K562 (cell line): ENCODE results near the gene TMEM178A. TPM values are rescaled to one million over a fixed set of nuclear protein-coding genes. Genes with fewer than 3 reads are reported as not detected.
A peak's percentile ranks its signal among the peaks of the same experiment; 100 is the strongest.

ENCODE experiments used
- ATAC-seq: fragments of 200-7000 bp; cut with Tn5 transposase; 3 replicates; pipeline ENCODE4 v1.9.1; 2020; ENCODE audit warnings: moderate library complexity
- BruUV-seq: library from RNA; stranded (reverse); fragments of 400-500 nt; replicated peaks from 2 replicates; lab custom pipeline; 2021; lab: Mats Ljungman, UMichigan
- CTCF ChIA-PET: fragments of 300-600 bp; formaldehyde crosslinking; extraction: SDS; loops from one replicate; lab custom pipeline; 2021; ENCODE audit warnings: low intra/inter-chr PET ratio; lab: Yijun Ruan, JAX
- POLR2A ChIA-PET: fragments of 300-600, 350-650 bp; sonication (Branson Sonifier 250); formaldehyde crosslinking; extraction: SDS; loops from one replicate; lab custom pipeline; 2021; ENCODE audit warnings: antibody characterized with exemption, inconsistent platforms; lab: Yijun Ruan, JAX
- DNase-seq, 4 experiments: peaks; one replicate each; pipeline versions ENCODE4 v3.0.0 to v3.0.0-alpha.2; 2011 to 2018; ENCODE audit warnings: low spot score in 3 of 4, mixed read lengths in 3 of 4; ENCODE audit errors: extremely low read depth in 1 of 4
- FAIRE-seq: peaks from 2 replicates; lab custom pipeline; 2011; peaks lifted over from hg19 to GRCh38; lab: Jason Lieb, UNC
- H2AFZ ChIP-seq: 2 replicates; pipeline ENCODE4 v1.6.0; 2011; ENCODE audit warnings: low read depth, low read length, control low read depth, inconsistent platforms
- H3K27ac ChIP-seq: fragments of 200-600 bp; 3 replicates; pipeline ENCODE4 v1.8.0; 2011; ENCODE audit warnings: low read depth, mild to moderate bottlenecking, control low read depth, inconsistent platforms, low read length, moderate library complexity, mixed read lengths; ENCODE audit errors: extremely low read depth
- H3K27me3 ChIP-seq, 2 experiments: fragments of 300-600 bp in 1 of 2; 2 replicates in 1 of 2; 3 replicates in 1 of 2; pipeline versions ENCODE4 v1.6.0 to v1.8.0; 2011; ENCODE audit warnings: inconsistent platforms in 2 of 2, low read length in 2 of 2, mild to moderate bottlenecking in 1 of 2, mixed read lengths in 1 of 2, moderate library complexity in 1 of 2; ENCODE audit not compliant: control insufficient read depth in 2 of 2, insufficient read depth in 2 of 2
- H3K36me3 ChIP-seq: fragments of 300-600 bp; 3 replicates; pipeline ENCODE4 v1.8.0; 2011; ENCODE audit warnings: mild to moderate bottlenecking, low read length, inconsistent platforms; ENCODE audit not compliant: control insufficient read depth, insufficient read depth
- H3K4me1 ChIP-seq, 2 experiments: fragments of 200-600 bp in 1 of 2; replicated peaks in 1 of 2; 2 replicates in 1 of 2; 3 replicates in 1 of 2; pipeline versions ENCODE4 v1.5.1 to v1.8.0; 2011; ENCODE audit warnings: inconsistent platforms in 2 of 2, low read length in 2 of 2, mild to moderate bottlenecking in 1 of 2, mixed read lengths in 1 of 2, moderate library complexity in 1 of 2; ENCODE audit not compliant: control insufficient read depth in 2 of 2, insufficient read depth in 2 of 2
- H3K4me2 ChIP-seq: 2 replicates; pipeline ENCODE4 v1.6.1; 2011; ENCODE audit warnings: low read length, control low read depth, inconsistent platforms, mixed read lengths; ENCODE audit not compliant: insufficient read depth
- H3K4me3 ChIP-seq: fragments of 200-600 bp; sonication (generic), shearing (Covaris generic); 2 replicates; pipeline ENCODE4 v1.5.1; 2016; ENCODE audit warnings: control low read depth, inconsistent platforms
- H3K79me2 ChIP-seq: fragments of 200-600 bp; 3 replicates; pipeline ENCODE4 v1.8.0; 2011; ENCODE audit warnings: low read length, inconsistent platforms; ENCODE audit not compliant: control insufficient read depth, insufficient read depth
- H3K9ac ChIP-seq, 2 experiments: 2 replicates each; pipeline versions ENCODE4 v1.6.0 to v1.6.1; 2011; ENCODE audit warnings: low read depth in 2 of 2, low read length in 2 of 2, control low read depth in 1 of 2, inconsistent platforms in 1 of 2, mild to moderate bottlenecking in 1 of 2, mixed read lengths in 1 of 2; ENCODE audit not compliant: insufficient read depth in 1 of 2
- H3K9me1 ChIP-seq: one replicate; pipeline ENCODE4 v1.6.0; 2011; ENCODE audit warnings: inconsistent platforms, mild to moderate bottlenecking, low read length, moderate library complexity; ENCODE audit not compliant: control insufficient read depth, insufficient read depth
- H3K9me3 ChIP-seq: replicated peaks from 2 replicates; pipeline ENCODE4 v1.5.1; 2011; ENCODE audit warnings: low read depth, low read length, inconsistent platforms; ENCODE audit not compliant: control insufficient read depth, insufficient read depth
- H4K20me1 ChIP-seq: replicated peaks from 2 replicates; pipeline ENCODE4 v1.6.1; 2011; ENCODE audit warnings: low read length, inconsistent platforms, mixed read lengths; ENCODE audit not compliant: control insufficient read depth, insufficient read depth
- CTCF ChIP-seq, 3 experiments: IDR thresholded peaks in 2 of 3; conservative IDR thresholded peaks in 1 of 3; 2 replicates each; pipeline ENCODE4 v1.5.1; 2011 to 2012; ENCODE audit warnings: low read length in 3 of 3, mild to moderate bottlenecking in 3 of 3, control low read depth in 2 of 3, improper control_type of control experiment in 1 of 3, inconsistent platforms in 1 of 3, low read depth in 1 of 3, mixed read lengths in 1 of 3, moderate library complexity in 1 of 3; ENCODE audit not compliant: insufficient read depth in 2 of 3
- ZNF12 ChIP-seq: sonication (generic); formaldehyde crosslinking; IDR thresholded peaks from 2 replicates; pipeline ENCODE4 v1.4.0; 2020; ENCODE audit warnings: mild to moderate bottlenecking, missing genetic modification reagents
- ZNF316 ChIP-seq: fragments of 450-650 bp; IDR thresholded peaks from 2 replicates; pipeline ENCODE4 v1.6.1; 2016
- ZNF57 ChIP-seq: fragments of 450-650 bp; formaldehyde crosslinking; IDR thresholded peaks from 2 replicates; pipeline ENCODE4 v1.4.0; 2020; ENCODE audit warnings: mild to moderate bottlenecking, moderate library complexity
- ZNF785 ChIP-seq: fragments of 250-450 bp; sonication (Bioruptor Pico); IDR thresholded peaks from 2 replicates; pipeline ENCODE4 v1.4.0; 2020; ENCODE audit warnings: mild to moderate bottlenecking
- WGBS: fragments of 100-300 bp; shearing (Covaris generic); methylation state at CpG from one replicate; pipeline ENCODE4 v1.1.6; 2016; ENCODE audit warnings: low coverage, mixed read lengths; ENCODE audit not compliant: insufficient coverage; ENCODE audit errors: missing lambda C conversion rate; 5-methylcytosine and 5-hydroxymethylcytosine counted together
- in situ Hi-C: fragments of 300-500 bp; cut with MboI; formaldehyde crosslinking; loops from 4 replicates; pipeline ENCODE4 v1.15.0; 2018; ENCODE audit warnings: inconsistent platforms, mixed read lengths
- intact Hi-C: fragments of 100-400 bp; cut with micrococcal nuclease; formaldehyde crosslinking; loops from 2 replicates; pipeline ENCODE4 v1.14.2; 2022
- polyA plus RNA-seq, 8 experiments: library from polyadenylated mRNA; depleted of rRNA in 4 of 8; stranded (reverse) in 5 of 8; unstranded in 3 of 8; fragments of >200 nt; fragmentation: Nextera tagmentation in 2 of 8; fragmentation: Illumina TruSeq in 1 of 8; extraction: Ambion mirVana in 2 of 8; extraction: Trizol in 1 of 8; gene quantifications; 2 replicates each; pipeline versions ENCODE4 v1.2.1 to v1.2.3, GENCODE V29; 2011 to 2014; ENCODE audit warnings: inconsistent platforms in 1 of 8, missing spikeins in 1 of 8
- total RNA-seq, 7 experiments: library from RNA; depleted of rRNA in 6 of 7; stranded (reverse); fragments of >200 nt in 6 of 7; fragmentation: Illumina TruSeq in 2 of 7; extraction: Trizol in 2 of 7; gene quantifications; 2 replicates each; pipeline versions ENCODE4 v1.2.1 to v1.2.3, GENCODE V29; 2011 to 2021; ENCODE audit warnings: low replicate concordance in 1 of 7

Gene TMEM178A
- total and polyA plus RNA-seq, 9 of the 15 experiments (the other 6 are each of a cell fraction or from before 2014, with no cell fraction given): 0.04 to 0.17 TPM; not detected in 7

GRCh38 chr2:39734445-39734844, 68.7 kb downstream of the TMEM178A start:
- peaks cover 16% of the 10 kb centered on the region; the same call in 2 of the 3 replicates for H3K79me2 ChIP-seq
- no peak overlapping the region for H3K4me2 ChIP-seq
- FAIRE-seq: no peak
- no peaks in the 10 kb centered on the region for H3K4me1 ChIP-seq
- CTCF ChIA-PET: no interaction called here
- peaks cover 6% of the 10 kb centered on the region; the same call in 1 of the 2 replicates for H4K20me1 ChIP-seq
- no peaks in the 10 kb centered on the region for H3K27me3 ChIP-seq
- no peaks in the 10 kb centered on the region for H3K9me3 ChIP-seq
- TF ChIP-seq ZNF316: 0 out of 2 replicates have a peak, but pooled peaks have one; percentile 11
- no peak for TF ChIP-seq ZNF12 (CRISPR knock-in tag)
- H3K4me3 ChIP-seq: no peak overlapping the region
- peaks cover 61% of the 10 kb centered on the region for H3K36me3 ChIP-seq
- intact Hi-C loops (loop anchor here (5.0 kb wide), 1 partner anchor 297 kb away; the partner anchor contains the start of gene MAP4K3), in situ Hi-C loops (no loop called here)
- POLR2A ChIA-PET: interaction anchor here (1.7 kb wide), 1 partner anchor 20 kb away, joined by 4 read pairs; no protein-coding TSS in a partner anchor
- no peak for ATAC-seq
- no peak overlapping the region for H3K27ac ChIP-seq
- H3K9ac ChIP-seq: no peak overlapping the region
- H2AFZ ChIP-seq: no peak overlapping the region
- H3K9me1 ChIP-seq: no peaks in the 10 kb centered on the region
- no TSS peak for BruUV-seq
- DNase-seq: no peak

- FAIRE-seq: no peak
- H3K9ac ChIP-seq: no peak overlapping the region
- no peak overlapping the region for H3K27ac ChIP-seq
- no peaks in the 10 kb centered on the region for H3K9me3 ChIP-seq
- H3K4me2 ChIP-seq: no peak overlapping the region
- WGBS: 91% methylated on average over 2 of the region's 3 CpGs
- peaks cover 16% of the 10 kb centered on the region; the same call in 2 of the 3 replicates for H3K79me2 ChIP-seq
- DNase-seq: no peak
- no peaks in the 10 kb centered on the region for H3K27me3 ChIP-seq
- in situ Hi-C loops (no loop called here), intact Hi-C loops (no loop called here)
- no peaks in the 10 kb centered on the region for H3K9me1 ChIP-seq
- no peak overlapping the region for H2AFZ ChIP-seq
- POLR2A ChIA-PET: interaction anchor here (1.7 kb wide), 1 partner anchor 21 kb away, joined by 4 read pairs; no protein-coding TSS in a partner anchor
- CTCF ChIA-PET: no interaction called here
- no TSS peak for BruUV-seq
- H4K20me1 ChIP-seq: peaks cover 4% of the 10 kb centered on the region; the same call in 1 of the 2 replicates
- ATAC-seq: no peak
- no peak overlapping the region for H3K4me3 ChIP-seq
- peaks cover 73% of the 10 kb centered on the region for H3K36me3 ChIP-seq
- no peak for TF ChIP-seq ZNF785 (CRISPR knock-in tag)
- no peak for TF ChIP-seq ZNF57 (CRISPR knock-in tag)
- no peak for TF ChIP-seq CTCF (IDR thresholded peaks at IDR 0.05 in 2 of 3, conservative IDR thresholded peaks at IDR 0.05 in 1 of 3; ENCODE audit: insufficient read depth in 2 of 3, low read depth in 1 of 3, low read length in 3 of 3)
- no peaks in the 10 kb centered on the region for H3K4me1 ChIP-seq
Measured at GRCh38 chr2:39735648-39736047, 69.9 kb downstream of the TMEM178A start.
